Measurements from ENCODE around the gene AGPAT4. TPM values are rescaled to one million over a fixed set of nuclear protein-coding genes. Genes with fewer than 3 reads are reported as not detected.

The AGPAT4 gene
- total RNA-seq, 1 experiment from 2014 or later, result 15.5 TPM

GRCh38 chr6:161109366-161109765 is 164.5 kb downstream of the AGPAT4 start:
- Histone ChIP-seq H3K27me3 (ENCODE audit: insufficient read depth, low read length) (no peaks in the 10 kb centered on the region), H3K4me1 (ENCODE audit: control insufficient read depth in 1 of 2, insufficient read depth in 2 of 2, low read length in 2 of 2) (no peaks in the 10 kb centered on the region), H3K9ac (ENCODE audit: low read length) (no peak overlapping the region), H3K79me2 (ENCODE audit: insufficient read depth, low read length) (no peaks in the 10 kb centered on the region), H3K4me2 (ENCODE audit: low read length) (no peak overlapping the region), H3K4me3 (replicated peaks in 1 of 2; ENCODE audit: low read depth in 1 of 2, low read length in 2 of 2) (no peak overlapping the region), H3K27ac (ENCODE audit: low read depth, low read length) (no peak overlapping the region), H3K36me3 (ENCODE audit: control insufficient read depth in 1 of 2, insufficient read depth in 2 of 2, low read length in 2 of 2) (peaks cover 35 to 42% of the 10 kb centered on the region in 2 experiments), H3K9me3 (ENCODE audit: control insufficient read depth in 1 of 2, insufficient read depth in 1 of 2, low read depth in 1 of 2, low read length in 2 of 2) (no peaks in the 10 kb centered on the region), H3K9me2 (ENCODE audit: insufficient read depth) (no peaks in the 10 kb centered on the region), H4K20me1 (ENCODE audit: insufficient read depth) (no peaks in the 10 kb centered on the region), H2AFZ (ENCODE audit: low read depth, low read length, poor library complexity, severe bottlenecking) (no peak overlapping the region)
- ChIA-PET CTCF (no interaction called here), POLR2A (no interaction called here), RAD21 (ENCODE audit: low non-redundant PET in 1 of 2, low total read pairs in 2 of 2, uncharacterized antibody in 2 of 2, unreplicated experiment in 2 of 2) (no interaction called here)
- TF ChIP-seq, protein P1, sequence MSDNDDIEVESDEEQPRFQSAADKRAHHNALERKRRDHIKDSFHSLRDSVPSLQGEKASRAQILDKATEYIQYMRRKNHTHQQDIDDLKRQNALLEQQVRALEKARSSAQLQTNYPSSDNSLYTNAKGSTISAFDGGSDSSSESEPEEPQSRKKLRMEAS (IDR thresholded peaks at IDR 0.05), result no peak
- TF ChIP-seq, protein P2, sequence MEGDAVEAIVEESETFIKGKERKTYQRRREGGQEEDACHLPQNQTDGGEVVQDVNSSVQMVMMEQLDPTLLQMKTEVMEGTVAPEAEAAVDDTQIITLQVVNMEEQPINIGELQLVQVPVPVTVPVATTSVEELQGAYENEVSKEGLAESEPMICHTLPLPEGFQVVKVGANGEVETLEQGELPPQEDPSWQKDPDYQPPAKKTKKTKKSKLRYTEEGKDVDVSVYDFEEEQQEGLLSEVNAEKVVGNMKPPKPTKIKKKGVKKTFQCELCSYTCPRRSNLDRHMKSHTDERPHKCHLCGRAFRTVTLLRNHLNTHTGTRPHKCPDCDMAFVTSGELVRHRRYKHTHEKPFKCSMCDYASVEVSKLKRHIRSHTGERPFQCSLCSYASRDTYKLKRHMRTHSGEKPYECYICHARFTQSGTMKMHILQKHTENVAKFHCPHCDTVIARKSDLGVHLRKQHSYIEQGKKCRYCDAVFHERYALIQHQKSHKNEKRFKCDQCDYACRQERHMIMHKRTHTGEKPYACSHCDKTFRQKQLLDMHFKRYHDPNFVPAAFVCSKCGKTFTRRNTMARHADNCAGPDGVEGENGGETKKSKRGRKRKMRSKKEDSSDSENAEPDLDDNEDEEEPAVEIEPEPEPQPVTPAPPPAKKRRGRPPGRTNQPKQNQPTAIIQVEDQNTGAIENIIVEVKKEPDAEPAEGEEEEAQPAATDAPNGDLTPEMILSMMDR (IDR thresholded peaks at IDR 0.05 in 2 of 3, conservative IDR thresholded peaks at IDR 0.05 in 1 of 3; ENCODE audit: borderline replicate concordance in 1 of 3, insufficient read depth in 1 of 3, low read depth in 2 of 3, low read length in 2 of 3), result no peak
- no peak for TF ChIP-seq ZNF274 (IDR thresholded peaks at IDR 0.05; ENCODE audit: low read depth, low read length)
- BruUV-seq (replicated peaks), result no TSS peak
- ATAC-seq (no peak), DNase-seq (ENCODE audit: low read depth, low spot score) (no peak)
- intact Hi-C loops (cut with micrococcal nuclease), result loop anchor here (10.0 kb wide), 1 partner anchor 375 kb away; no protein-coding TSS in a partner anchor

DNA sequence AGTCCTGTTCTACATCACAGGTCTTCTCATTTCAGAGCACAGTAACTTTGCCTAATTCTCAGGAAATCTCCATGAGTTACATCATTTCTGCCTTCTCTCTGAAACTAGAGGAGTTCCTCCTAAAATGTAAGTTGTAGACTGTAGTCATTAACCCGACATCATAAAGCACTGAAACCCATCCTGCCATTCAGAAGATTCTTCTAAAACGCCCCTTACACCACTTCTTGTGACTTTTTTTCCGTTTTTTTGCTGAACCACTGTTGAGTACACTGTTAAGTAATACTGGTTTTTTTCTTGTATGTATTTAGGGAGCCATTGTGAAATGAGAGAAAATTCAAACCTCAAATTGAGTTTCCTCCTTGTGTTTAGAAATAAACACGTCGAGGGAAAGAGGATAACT is 164.9 kb downstream of the AGPAT4 start:
- no peak overlapping the region for H3K27ac ChIP-seq (ENCODE audit: low read depth, low read length)
- no peaks in the 10 kb centered on the region for H3K9me3 ChIP-seq (ENCODE audit: control insufficient read depth in 1 of 2, insufficient read depth in 1 of 2, low read depth in 1 of 2, low read length in 2 of 2)
- RAD21 ChIA-PET (ENCODE audit: low non-redundant PET in 1 of 2, low total read pairs in 2 of 2, uncharacterized antibody in 2 of 2, unreplicated experiment in 2 of 2), result no interaction called here
- intact Hi-C loops (cut with micrococcal nuclease), result loop anchor here (10.0 kb wide), 1 partner anchor 374 kb away; no protein-coding TSS in a partner anchor
- no peak for ATAC-seq
- POLR2A ChIA-PET, result no interaction called here
- peaks cover 33 to 42% of the 10 kb centered on the region in 2 experiments for H3K36me3 ChIP-seq (ENCODE audit: control insufficient read depth in 1 of 2, insufficient read depth in 2 of 2, low read length in 2 of 2)
- CTCF ChIA-PET, result no interaction called here
- no peaks in the 10 kb centered on the region for H3K27me3 ChIP-seq (ENCODE audit: insufficient read depth, low read length)
- no peaks in the 10 kb centered on the region for H4K20me1 ChIP-seq (ENCODE audit: insufficient read depth)
- no peak overlapping the region for H2AFZ ChIP-seq (ENCODE audit: low read depth, low read length, poor library complexity, severe bottlenecking)
- TF ChIP-seq ELF1 (IDR thresholded peaks at IDR 0.05; ENCODE audit: borderline replicate concordance, low read depth) (no peak), CEBPB (IDR thresholded peaks at IDR 0.05; ENCODE audit: low read depth) (no peak), RAD21 (IDR thresholded peaks at IDR 0.05; ENCODE audit: low read depth) (no peak), SP1 (IDR thresholded peaks at IDR 0.05; ENCODE audit: low read depth) (no peak), CBX3 (IDR thresholded peaks at IDR 0.05; ENCODE audit: low read depth) (no peak), EZH2phosphoT487 (IDR thresholded peaks at IDR 0.05; ENCODE audit: borderline replicate concordance) (no peak)
- TF ChIP-seq, protein P3, sequence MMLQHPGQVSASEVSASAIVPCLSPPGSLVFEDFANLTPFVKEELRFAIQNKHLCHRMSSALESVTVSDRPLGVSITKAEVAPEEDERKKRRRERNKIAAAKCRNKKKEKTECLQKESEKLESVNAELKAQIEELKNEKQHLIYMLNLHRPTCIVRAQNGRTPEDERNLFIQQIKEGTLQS (IDR thresholded peaks at IDR 0.05), result no peak
- no peaks in the 10 kb centered on the region for H3K4me1 ChIP-seq (ENCODE audit: control insufficient read depth in 1 of 2, insufficient read depth in 2 of 2, low read length in 2 of 2)
- no peak overlapping the region for H3K4me2 ChIP-seq (ENCODE audit: low read length)
- no peaks in the 10 kb centered on the region for H3K9me2 ChIP-seq (ENCODE audit: insufficient read depth)
- no peak for DNase-seq (ENCODE audit: low read depth, low spot score)
- no peak overlapping the region for H3K9ac ChIP-seq (ENCODE audit: low read length)
- no peaks in the 10 kb centered on the region for H3K79me2 ChIP-seq (ENCODE audit: insufficient read depth, low read length)
- no TSS peak for BruUV-seq (replicated peaks)
- no peak overlapping the region for H3K4me3 ChIP-seq (replicated peaks in 1 of 2; ENCODE audit: low read depth in 1 of 2, low read length in 2 of 2)

All from HCT116 (cell line).